Measurements from ENCODE around the gene TXNIP. TPM values are rescaled to one million over a fixed set of nuclear protein-coding genes. Genes with fewer than 3 reads are reported as not detected.
"Not testable (repeated sequence)": the region's sequence is repeated elsewhere in the genome, so short reads cannot be mapped to it uniquely, and the experiment has no call there.

The TXNIP gene, protein sequence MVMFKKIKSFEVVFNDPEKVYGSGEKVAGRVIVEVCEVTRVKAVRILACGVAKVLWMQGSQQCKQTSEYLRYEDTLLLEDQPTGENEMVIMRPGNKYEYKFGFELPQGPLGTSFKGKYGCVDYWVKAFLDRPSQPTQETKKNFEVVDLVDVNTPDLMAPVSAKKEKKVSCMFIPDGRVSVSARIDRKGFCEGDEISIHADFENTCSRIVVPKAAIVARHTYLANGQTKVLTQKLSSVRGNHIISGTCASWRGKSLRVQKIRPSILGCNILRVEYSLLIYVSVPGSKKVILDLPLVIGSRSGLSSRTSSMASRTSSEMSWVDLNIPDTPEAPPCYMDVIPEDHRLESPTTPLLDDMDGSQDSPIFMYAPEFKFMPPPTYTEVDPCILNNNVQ
- 24.6 and 90.7 TPM in 2 replicates for total RNA-seq (2014; rRNA removed; shearing (Covaris generic))

DNA sequence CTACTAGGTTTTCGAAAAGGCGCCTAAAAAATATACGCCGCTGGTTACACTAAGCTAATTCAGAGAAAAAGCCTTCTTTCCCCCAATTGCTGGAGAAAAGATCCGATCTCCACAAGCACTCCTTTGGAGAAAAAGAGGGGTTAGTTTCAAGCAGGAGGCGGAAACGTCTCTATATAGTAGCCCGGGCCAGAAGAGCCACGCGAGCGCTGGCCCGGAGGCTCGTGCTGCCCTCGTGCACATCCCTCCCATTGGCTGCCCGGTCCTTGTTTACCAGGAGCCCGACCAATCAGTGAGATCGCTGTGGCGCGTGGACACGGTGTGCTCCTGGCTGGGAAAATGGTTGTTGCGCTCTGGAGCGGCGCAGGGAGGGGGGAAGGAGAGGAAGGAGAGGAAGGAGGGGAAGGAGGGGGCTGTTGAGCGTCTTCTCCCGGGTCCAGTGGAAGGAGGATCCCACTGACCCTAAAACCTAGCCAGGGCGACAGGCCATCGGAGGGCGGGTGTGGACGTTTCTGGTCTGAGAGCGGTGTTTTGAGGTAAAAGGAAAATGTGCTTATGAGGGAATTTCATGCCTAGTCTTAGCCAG, at the start of gene TXNIP:
Gene TXNIP (minus strand): TSS at position 147 of the 583 bp plus-strand sequence. CDS start 313 bp downstream, outside the sequence.
- Histone ChIP-seq H3K27me3 (ENCODE audit: control insufficient read depth, insufficient read depth, low read length) (peaks cover 2% of the 10 kb centered on the region; the same call in 1 of the 2 replicates), H3K4me3 (ENCODE audit: insufficient read depth, low read depth, low read length) (peak within 1 kb of the TSS; percentile 63), H3K36me3 (replicated peaks; ENCODE audit: control insufficient read depth, insufficient read depth, low read length) (peaks cover 22% of the 10 kb centered on the region)
- DNase-seq, result peak; percentile 97

DNA sequence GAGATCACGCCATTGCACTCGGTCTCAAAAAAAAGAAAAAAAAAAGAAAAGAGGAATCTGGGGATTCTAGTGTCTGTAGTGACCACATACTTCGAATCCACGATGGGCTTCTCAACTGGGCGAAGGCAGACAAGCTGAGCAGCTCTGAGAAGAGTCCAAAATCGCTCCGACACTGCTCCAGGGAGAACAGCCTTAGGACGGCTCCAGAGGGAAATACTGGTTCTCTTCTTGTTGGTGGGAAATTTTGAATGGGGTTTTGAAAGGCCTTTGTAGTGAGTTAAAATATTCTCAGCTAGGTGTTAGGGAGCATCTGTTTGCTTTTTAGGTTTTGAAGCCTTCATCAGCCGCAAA, 43.4 kb upstream of the TXNIP start:
- no peak for DNase-seq
- no peaks in the 10 kb centered on the region for H3K36me3 ChIP-seq (replicated peaks; ENCODE audit: control insufficient read depth, insufficient read depth, low read length)
- H3K4me3 ChIP-seq (ENCODE audit: insufficient read depth, low read depth, low read length), result no peak overlapping the region; the same call in 1 of the 2 replicates
- no peaks in the 10 kb centered on the region for H3K27me3 ChIP-seq (ENCODE audit: control insufficient read depth, insufficient read depth, low read length)

DNA sequence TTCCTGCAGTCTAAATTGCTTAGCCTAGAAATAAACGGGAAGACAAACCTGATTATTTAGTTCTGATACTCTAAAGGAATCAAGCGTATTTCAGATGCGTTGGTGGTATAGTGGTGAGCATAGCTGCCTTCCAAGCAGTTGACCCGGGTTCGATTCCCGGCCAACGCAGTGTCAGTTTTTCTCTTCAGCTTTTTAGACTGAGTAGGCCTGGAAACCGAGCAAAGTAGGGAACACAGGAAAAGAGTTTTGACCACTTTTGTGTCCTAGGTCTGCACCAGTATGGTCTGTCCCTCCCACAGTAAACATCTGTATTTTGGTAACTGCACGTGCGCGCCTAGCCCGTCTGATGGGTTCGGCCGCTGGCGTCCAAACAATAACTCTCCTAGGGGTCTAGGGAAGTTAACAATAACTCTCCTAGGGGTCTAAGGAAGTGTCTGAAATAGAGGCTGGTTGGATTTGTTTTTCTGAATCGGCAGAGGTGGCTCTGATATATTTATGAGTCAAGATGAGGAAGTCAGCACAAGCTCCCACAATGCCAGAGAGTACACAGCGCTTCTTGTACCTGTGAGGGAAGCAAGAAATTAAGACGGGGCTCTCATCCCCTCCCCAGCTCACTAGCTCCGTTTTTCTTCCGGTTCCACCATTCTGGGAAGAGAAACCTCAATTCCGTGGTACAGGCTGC, 40.7 kb upstream of the TXNIP start:
- no peaks in the 10 kb centered on the region for H3K36me3 ChIP-seq (replicated peaks; ENCODE audit: control insufficient read depth, insufficient read depth, low read length)
- H3K4me3 ChIP-seq (ENCODE audit: insufficient read depth, low read depth, low read length), result peak overlapping the region; percentile 67
- no peaks in the 10 kb centered on the region for H3K27me3 ChIP-seq (ENCODE audit: control insufficient read depth, insufficient read depth, low read length)
- DNase-seq, result peak; percentile 62

DNA sequence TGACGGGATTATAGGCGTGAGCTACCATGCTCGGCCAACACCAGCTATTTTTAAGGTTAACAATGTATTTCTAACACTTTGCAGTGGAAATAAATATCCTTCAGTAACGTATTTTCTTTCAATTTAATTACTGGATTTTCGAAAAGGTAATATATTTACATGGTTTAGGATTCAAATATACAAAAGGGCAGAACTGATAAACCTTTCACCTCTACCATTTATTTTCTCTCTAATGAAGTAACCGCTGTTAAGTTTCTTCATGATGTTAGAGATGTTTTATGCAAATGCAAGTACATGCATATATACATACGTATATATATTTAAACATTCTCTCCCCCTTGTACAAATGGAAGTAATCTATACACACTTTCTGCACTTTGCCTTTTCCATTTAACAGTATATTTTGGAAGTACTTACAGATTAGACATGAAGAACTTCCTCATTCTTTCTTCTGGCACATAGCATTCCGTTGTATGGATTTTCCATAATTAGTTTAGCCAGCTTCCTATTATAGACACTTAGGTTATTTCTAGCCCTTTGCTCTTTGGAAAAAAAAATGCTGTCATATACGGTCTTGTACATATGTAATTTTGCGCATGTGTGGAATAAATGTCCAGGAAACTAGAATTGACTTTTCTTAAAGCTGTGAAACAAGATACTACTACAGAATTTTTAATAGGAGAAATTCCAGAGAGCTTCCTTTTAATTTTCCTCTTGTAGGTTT, 40.0 kb upstream of the TXNIP start:
- no peak for DNase-seq
- Histone ChIP-seq H3K4me3 (ENCODE audit: insufficient read depth, low read depth, low read length) (peak overlapping the region; percentile 67), H3K27me3 (ENCODE audit: control insufficient read depth, insufficient read depth, low read length) (no peaks in the 10 kb centered on the region), H3K36me3 (replicated peaks; ENCODE audit: control insufficient read depth, insufficient read depth, low read length) (no peaks in the 10 kb centered on the region)

DNA sequence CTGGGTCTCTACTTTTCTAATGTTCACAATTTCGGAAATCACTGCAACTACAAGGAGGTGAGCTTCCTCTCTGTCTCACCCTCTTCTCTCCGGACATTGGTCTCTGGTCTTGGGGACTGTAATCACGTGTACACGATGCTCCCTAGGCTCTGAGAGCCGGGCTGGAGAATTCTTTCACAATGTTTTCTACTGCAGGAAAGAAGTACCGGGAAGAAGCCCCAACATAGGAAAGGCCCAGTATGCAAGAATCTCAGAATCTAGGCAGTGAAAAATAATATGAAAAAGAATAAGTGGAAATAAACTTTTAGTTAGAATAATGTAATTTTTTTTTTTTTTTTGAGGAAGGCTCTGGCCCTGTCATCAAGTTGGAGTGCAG, 38.7 kb upstream of the TXNIP start:
- H3K36me3 ChIP-seq (replicated peaks; ENCODE audit: control insufficient read depth, insufficient read depth, low read length), result no peaks in the 10 kb centered on the region
- peak; percentile 57 for DNase-seq
- H3K27me3 ChIP-seq (ENCODE audit: control insufficient read depth, insufficient read depth, low read length), result no peaks in the 10 kb centered on the region
- peak overlapping the region; percentile 41 for H3K4me3 ChIP-seq (ENCODE audit: insufficient read depth, low read depth, low read length)

DNA sequence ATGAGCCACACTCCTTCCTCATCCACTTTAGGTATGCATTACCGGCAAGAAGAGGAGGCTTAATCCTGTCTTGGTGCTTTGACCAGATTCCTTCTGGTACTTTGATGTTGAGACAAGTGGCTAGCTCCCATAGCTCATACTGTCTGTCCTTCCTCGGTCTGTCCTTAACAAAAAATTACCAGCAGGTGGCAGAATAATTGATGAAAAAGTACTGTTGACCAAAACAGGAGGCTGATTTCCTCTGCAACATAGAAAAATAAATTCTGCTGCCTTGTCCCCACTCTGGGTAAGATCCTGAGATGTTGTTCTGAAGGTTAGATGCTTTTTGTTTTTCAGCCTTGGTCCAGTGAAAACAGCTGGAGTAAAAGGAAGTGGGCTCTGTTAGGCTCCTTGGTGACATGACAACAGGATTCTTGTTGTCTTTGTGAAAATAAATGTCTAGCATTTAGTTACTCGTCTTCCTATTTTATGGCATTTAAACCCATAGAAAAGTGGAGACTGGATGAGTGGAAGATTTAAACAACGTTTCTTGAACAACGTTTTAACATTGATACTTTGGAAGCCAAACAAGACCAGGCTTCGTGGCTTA, 36.3 kb upstream of the TXNIP start:
- Histone ChIP-seq H3K36me3 (replicated peaks; ENCODE audit: control insufficient read depth, insufficient read depth, low read length) (no peaks in the 10 kb centered on the region), H3K27me3 (ENCODE audit: control insufficient read depth, insufficient read depth, low read length) (no peaks in the 10 kb centered on the region), H3K4me3 (ENCODE audit: insufficient read depth, low read depth, low read length) (no peak overlapping the region)
- DNase-seq, result no peak

DNA sequence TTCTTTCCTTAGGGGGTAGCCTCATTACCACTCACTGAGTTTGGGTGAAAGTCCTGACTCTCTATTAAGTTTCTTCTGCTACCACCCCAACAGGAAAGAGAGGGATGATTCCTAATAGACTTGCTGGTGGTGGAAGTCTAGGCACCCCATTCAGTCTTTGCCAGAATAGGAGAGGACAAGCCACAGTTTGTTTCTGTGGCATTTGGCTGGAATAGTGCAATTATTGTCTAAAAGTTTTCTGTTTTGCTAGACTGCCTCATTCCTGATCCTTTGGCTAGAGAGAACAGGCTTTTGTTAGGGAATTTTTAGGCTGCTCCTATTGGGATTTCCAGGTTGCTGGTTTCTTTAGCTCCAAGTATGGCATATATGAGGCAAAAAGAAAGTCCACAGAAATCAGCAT, 35.1 kb upstream of the TXNIP start:
- Histone ChIP-seq H3K4me3 (ENCODE audit: insufficient read depth, low read depth, low read length) (no peak overlapping the region), H3K27me3 (ENCODE audit: control insufficient read depth, insufficient read depth, low read length) (no peaks in the 10 kb centered on the region), H3K36me3 (replicated peaks; ENCODE audit: control insufficient read depth, insufficient read depth, low read length) (no peaks in the 10 kb centered on the region)
- DNase-seq, result no peak

DNA sequence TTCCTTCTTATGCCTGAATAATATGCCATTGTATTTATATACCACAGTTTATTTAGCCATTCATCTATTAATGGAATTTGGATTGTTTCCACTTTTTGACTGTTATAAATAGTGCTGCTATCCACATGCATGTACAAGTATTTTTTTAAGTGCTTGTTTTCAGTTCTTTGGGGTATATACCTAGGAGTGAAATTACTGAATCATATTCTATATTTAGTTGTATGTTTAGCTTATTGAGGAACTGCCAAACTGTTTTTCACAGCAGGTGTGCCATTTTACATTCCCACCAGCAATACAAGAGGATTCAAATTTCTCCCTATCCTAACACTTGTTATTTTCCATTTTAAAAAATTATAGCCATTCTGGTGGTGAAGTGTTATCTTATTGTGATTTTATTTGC, 32.7 kb upstream of the TXNIP start:
- H3K27me3 ChIP-seq (ENCODE audit: control insufficient read depth, insufficient read depth, low read length), result no peaks in the 10 kb centered on the region
- no peak for DNase-seq

DNA sequence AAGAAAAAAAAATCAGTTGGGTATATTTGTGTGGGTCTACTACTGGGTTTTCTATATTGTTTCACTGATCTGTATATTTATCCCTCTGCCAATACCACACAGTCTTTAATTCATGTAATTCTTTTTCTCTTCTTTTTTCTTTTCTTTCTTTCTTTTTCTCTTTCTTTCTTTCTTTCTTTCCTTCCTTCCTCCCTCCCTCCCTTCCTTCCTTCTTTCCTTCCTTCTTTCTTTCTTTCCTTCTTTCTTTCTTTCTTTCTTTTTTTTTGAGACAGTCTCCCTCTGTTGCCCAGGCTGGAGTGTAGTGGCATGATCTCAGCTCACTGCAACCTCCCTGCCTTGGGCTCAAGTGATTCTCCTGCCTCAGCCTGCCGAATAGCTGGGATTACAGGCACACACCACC, 30.3 kb upstream of the TXNIP start:
- not testable (repeated sequence) for H3K36me3 ChIP-seq (replicated peaks; ENCODE audit: control insufficient read depth, insufficient read depth, low read length); DNase-seq; H3K27me3 ChIP-seq (ENCODE audit: control insufficient read depth, insufficient read depth, low read length); H3K4me3 ChIP-seq (ENCODE audit: insufficient read depth, low read depth, low read length)

More for the DNA sequence above, 32.7 kb upstream of the TXNIP start:
- no peak overlapping the region for H3K4me3 ChIP-seq (ENCODE audit: insufficient read depth, low read depth, low read length)
- no peaks in the 10 kb centered on the region for H3K36me3 ChIP-seq (replicated peaks; ENCODE audit: control insufficient read depth, insufficient read depth, low read length)

DNA sequence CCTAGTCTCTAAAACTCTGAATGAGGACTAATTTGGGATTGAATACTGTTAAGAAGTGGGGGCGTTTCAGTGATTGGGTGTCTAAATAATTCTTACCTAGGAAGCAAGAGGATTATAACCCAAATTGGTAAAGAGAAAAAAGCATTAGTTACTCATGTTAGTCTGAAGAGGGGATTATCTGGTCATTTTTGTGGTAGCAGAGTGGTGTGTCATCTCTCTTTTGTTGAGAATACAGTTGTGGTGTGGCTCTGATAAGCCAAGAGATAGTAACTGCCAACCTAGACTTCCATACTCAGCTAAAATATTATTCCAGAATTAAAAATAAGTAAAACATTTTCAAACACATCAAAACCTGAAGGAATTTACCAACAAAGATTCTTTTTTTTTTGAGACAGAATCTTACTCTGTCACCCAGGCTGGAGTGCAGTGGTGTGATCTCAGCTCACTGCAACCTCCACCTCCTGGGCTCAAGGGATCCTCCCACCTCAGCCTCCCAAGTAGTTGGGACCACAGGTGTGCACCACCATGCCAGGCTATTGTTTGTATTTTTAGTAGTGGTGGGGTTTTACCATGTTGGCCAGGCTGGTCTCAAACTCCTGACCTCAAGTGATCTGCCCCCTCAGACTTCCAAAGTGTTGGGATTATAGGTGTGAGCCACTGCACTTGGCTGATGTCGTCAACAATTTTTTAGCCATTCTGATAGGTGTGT, 29.6 kb upstream of the TXNIP start:
- H3K36me3 ChIP-seq (replicated peaks; ENCODE audit: control insufficient read depth, insufficient read depth, low read length); DNase-seq; H3K4me3 ChIP-seq (ENCODE audit: insufficient read depth, low read depth, low read length): not testable (repeated sequence)
- H3K27me3 ChIP-seq (ENCODE audit: control insufficient read depth, insufficient read depth, low read length), result peaks cover 10% of the 10 kb centered on the region; the same call in 1 of the 2 replicates

DNA sequence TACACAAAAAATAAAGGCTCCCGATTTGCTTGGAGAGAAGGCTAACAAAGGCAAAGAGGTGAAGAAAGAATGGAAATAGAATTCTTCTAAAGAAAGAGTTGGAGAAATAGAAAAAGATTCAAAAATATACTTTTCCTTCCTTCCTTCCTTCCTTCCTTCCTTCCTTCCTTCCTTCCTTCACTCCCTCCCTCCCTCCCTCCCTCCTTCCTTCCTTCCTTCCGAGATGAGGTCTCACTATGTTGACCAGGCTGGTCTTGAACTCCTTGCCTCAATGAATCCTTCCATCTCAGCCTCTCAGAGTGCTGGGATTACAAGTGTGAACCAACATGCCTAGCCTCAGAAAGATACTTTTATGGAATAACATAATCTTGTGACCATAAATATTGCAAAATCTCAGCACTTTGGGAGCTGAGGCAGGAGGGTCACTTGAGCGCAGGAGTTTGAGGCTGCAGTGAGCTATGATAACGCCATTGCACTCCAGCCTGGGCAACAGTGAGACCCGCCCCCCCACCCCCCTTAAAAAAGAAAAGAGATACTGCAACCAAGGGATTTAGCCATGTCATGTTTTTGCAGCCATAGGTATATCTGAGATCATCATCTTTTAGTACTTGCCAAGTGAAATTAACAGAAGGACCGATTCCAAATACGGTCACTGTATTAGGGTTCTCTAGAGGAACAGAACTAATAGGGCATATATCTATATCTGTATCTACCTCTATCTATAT, 26.2 kb upstream of the TXNIP start:
- H3K36me3 ChIP-seq (replicated peaks; ENCODE audit: control insufficient read depth, insufficient read depth, low read length), result no peaks in the 10 kb centered on the region
- no peak for DNase-seq
- H3K27me3 ChIP-seq (ENCODE audit: control insufficient read depth, insufficient read depth, low read length), result peaks cover 44% of the 10 kb centered on the region
- H3K4me3 ChIP-seq (ENCODE audit: insufficient read depth, low read depth, low read length), result no peak overlapping the region

DNA sequence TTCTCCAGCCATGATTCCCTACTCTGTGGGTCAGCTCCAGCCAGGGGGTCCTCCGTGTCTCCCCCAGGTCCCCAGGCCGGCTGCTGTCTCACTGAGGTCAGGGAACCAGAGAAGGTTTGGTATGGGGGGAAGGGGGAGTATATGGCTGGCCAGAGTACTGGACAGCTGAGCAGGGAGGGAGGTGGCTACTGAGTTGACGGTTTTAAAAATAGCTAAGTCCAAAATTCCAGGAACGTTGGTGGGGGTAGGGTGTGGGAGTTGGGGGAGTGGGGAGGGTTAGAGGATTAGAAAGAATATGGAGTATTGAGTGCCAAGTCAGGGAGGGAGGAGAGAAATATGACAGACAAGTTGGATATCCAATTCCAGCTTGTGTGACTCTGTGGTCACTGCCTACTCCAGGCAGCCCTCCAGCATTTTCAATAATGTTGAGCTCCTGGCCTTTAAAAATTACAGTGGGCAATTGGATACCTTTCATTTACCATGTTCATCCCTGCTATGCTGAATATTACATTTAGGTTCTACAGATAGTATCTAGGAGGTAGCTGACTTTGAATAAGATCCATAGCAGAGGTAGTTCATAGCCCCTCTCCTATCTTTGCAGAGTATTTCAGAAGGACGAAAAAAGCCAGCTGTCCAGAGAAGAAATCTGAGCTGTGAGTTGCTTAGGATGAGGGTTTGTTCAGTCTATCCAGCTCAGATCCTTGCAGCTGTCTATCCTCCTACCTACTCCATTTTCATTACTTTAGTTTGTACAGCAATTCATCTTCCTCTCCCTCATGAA, 25.4 kb upstream of the TXNIP start, which contains the start of gene HJV:
Gene HJV (minus strand): TSS at position 114 of the 781 bp plus-strand sequence. CDS start 1,504 bp downstream, outside the sequence.
- H3K36me3 ChIP-seq (replicated peaks; ENCODE audit: control insufficient read depth, insufficient read depth, low read length), result no peaks in the 10 kb centered on the region
- peaks cover 50% of the 10 kb centered on the region for H3K27me3 ChIP-seq (ENCODE audit: control insufficient read depth, insufficient read depth, low read length)
- no peak for DNase-seq
- H3K4me3 ChIP-seq (ENCODE audit: insufficient read depth, low read depth, low read length), result no peak within 1 kb of the TSS
